ENCODE results near the gene NRN1.

NRN1 gene

GRCh38 chr6:5998711-5999687 lies 7.7 kb downstream of the NRN1 start:
- H3K4me1 ChIP-seq, result 0 out of 2 replicates have a peak, but pooled peaks cover 3% of the 10 kb centered on the region
- H3K4me3 ChIP-seq (ENCODE audit: low read depth, low read length), result peak overlapping the region; percentile 24
- H3K9me3 ChIP-seq, result peaks cover 5% of the 10 kb centered on the region
- peaks cover 93% of the 10 kb centered on the region for H3K27me3 ChIP-seq
- no peaks in the 10 kb centered on the region for H3K36me3 ChIP-seq
- TF ChIP-seq CTCF (IDR thresholded peaks at IDR 0.05; ENCODE audit: low read depth, low read length), result no peak
- DNase-seq, result no peak

DNA sequence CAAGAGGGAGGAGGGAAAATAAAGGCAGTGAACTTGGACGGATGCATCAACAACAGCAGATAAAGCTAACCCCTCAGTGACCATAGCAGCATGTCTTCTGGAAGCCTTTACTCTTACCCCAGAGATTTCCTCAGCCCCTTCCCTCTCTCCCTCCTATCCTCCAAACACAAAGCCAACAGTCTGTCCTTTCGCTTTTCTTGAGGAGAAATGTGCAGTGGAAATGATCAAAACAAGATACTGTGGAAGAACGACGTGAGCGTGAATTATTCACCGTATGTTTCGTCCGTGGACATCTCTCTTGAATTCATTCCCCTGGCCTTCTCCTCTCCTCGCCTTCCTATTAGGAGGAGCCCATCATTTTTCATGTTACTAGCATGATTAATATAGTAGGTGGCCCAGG lies 8.5 kb downstream of the NRN1 start:
- no peak for TF ChIP-seq CTCF (IDR thresholded peaks at IDR 0.05; ENCODE audit: low read depth, low read length)
- peaks cover 5% of the 10 kb centered on the region for H3K9me3 ChIP-seq
- peaks cover 87% of the 10 kb centered on the region for H3K27me3 ChIP-seq
- no peak for DNase-seq
- H3K4me1 ChIP-seq, result 0 out of 2 replicates have a peak, but pooled peaks cover 3% of the 10 kb centered on the region
- H3K4me3 ChIP-seq (ENCODE audit: low read depth, low read length), result no peak overlapping the region; the same call in 1 of the 2 replicates
- H3K36me3 ChIP-seq, result no peaks in the 10 kb centered on the region

- peak overlapping the region; percentile 93 for H3K4me3 ChIP-seq (ENCODE audit: low read depth, low read length)
- peak; percentile 38 for DNase-seq
These were observed 9.2 kb downstream of the NRN1 start for GRCh38 chr6:5997420-5997987.

GRCh38 chr6:5996714-5997419 lies 9.9 kb downstream of the NRN1 start:
- peak; percentile 58 for DNase-seq
- no peak for TF ChIP-seq CTCF (IDR thresholded peaks at IDR 0.05; ENCODE audit: low read depth, low read length)
- Histone ChIP-seq H3K4me3 (ENCODE audit: low read depth, low read length) (peak overlapping the region; percentile 93), H3K36me3 (no peaks in the 10 kb centered on the region), H3K9me3 (no peaks in the 10 kb centered on the region), H3K4me1 (0 out of 2 replicates have a peak, but pooled peaks cover 3% of the 10 kb centered on the region), H3K27me3 (peaks cover 81% of the 10 kb centered on the region)

More at GRCh38 chr6:5997420-5997987, 9.2 kb downstream of the NRN1 start:
- Histone ChIP-seq H3K4me1 (0 out of 2 replicates have a peak, but pooled peaks cover 3% of the 10 kb centered on the region), H3K9me3 (peaks cover 5% of the 10 kb centered on the region), H3K27me3 (peaks cover 83% of the 10 kb centered on the region), H3K36me3 (no peaks in the 10 kb centered on the region)
- no peak for TF ChIP-seq CTCF (IDR thresholded peaks at IDR 0.05; ENCODE audit: low read depth, low read length)

GRCh38 chr6:5995949-5996713 lies 10.6 kb downstream of the NRN1 start:
- H3K4me3 ChIP-seq (ENCODE audit: low read depth, low read length), result peak overlapping the region; percentile 93
- 0 out of 2 replicates have a peak, but pooled peaks cover 3% of the 10 kb centered on the region for H3K4me1 ChIP-seq
- peaks cover 74% of the 10 kb centered on the region for H3K27me3 ChIP-seq
- TF ChIP-seq CTCF (IDR thresholded peaks at IDR 0.05; ENCODE audit: low read depth, low read length), result peak; percentile 52
- DNase-seq, result peak; percentile 88
- no peaks in the 10 kb centered on the region for H3K9me3 ChIP-seq
- H3K36me3 ChIP-seq, result no peaks in the 10 kb centered on the region
